Bronchial epithelial cell (primary cell): Measurements from ENCODE around the gene NFKBIB. TPM values are rescaled to one million over a fixed set of nuclear protein-coding genes. Genes with fewer than 3 reads are reported as not detected.
"Not testable (repeated sequence)": the region's sequence is repeated elsewhere in the genome, so short reads cannot be mapped to it uniquely, and the experiment has no call there.

Experiments
- DNase-seq: peaks from one replicate; pipeline ENCODE4 v3.0.0-alpha.2; 2010; ENCODE audit warnings: low read depth
- FAIRE-seq: peaks from 2 replicates; lab custom pipeline; 2011; peaks lifted over from hg19 to GRCh38; lab: Jason Lieb, UNC
- H3K27me3 ChIP-seq: 2 replicates; pipeline ENCODE4 v1.5.1; 2011; ENCODE audit warnings: low read length; ENCODE audit not compliant: control insufficient read depth, insufficient read depth
- H3K36me3 ChIP-seq: 2 replicates; pipeline ENCODE4 v1.5.1; 2011; ENCODE audit warnings: low read length; ENCODE audit not compliant: control insufficient read depth, insufficient read depth
- H3K4me3 ChIP-seq: 2 replicates; pipeline ENCODE4 v1.5.1; 2011; ENCODE audit warnings: mild to moderate bottlenecking, low read depth, low read length, control low read depth
- CTCF ChIP-seq: IDR thresholded peaks from 2 replicates; pipeline ENCODE4 v1.5.1; 2011; ENCODE audit warnings: mild to moderate bottlenecking, moderate library complexity, low read length, control low read depth, inconsistent platforms; ENCODE audit not compliant: insufficient read depth, severe bottlenecking
- total RNA-seq: library from RNA; depleted of rRNA; stranded (reverse); fragments of >200 nt; gene quantifications from 2 replicates; pipeline ENCODE4 v1.2.1, GENCODE V29; 2014

Gene NFKBIB
- total RNA-seq, 1 donor from 2014 or later: 23.2 TPM

DNA sequence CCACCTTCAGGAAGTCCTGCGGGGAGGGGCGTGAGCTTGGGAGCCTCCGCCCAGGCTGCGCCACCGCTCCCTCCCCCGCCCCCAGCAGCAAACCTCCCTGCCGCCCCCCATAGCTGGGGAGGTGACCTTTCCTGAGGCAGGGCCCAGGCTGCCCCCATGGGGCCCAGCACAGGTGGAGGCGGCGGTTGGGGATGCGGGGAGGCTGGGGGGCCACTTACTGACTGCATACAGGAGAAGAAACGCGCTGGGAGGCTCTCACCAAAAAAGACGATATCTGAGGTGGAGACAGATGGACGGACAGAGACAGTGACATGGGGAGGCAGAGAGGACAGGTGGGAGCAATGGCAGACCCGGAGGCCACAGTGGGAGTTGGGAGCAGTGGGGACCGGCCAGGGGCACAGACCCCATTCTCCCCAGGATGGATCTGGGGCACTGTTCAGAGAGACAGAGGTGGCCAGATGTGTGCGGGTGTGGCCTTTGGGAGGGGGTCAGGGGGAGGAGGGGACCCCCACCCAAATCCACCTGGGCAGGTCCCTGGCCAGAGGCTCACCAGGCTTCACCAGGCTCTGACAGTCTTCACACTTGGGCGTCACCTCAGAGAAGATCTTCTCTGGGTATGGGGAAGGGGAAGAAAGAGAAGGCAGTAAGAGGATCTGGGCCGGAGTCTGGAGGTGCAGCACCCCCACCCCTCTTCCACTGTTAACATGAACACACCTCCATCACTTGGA lies 18.7 kb upstream of the NFKBIB start:
- Histone ChIP-seq H3K36me3 (no peaks in the 10 kb centered on the region), H3K27me3 (no peaks in the 10 kb centered on the region), H3K4me3 (no peak overlapping the region)
- DNase-seq: no peak
- no peak for FAIRE-seq
- TF ChIP-seq CTCF: no peak

DNA sequence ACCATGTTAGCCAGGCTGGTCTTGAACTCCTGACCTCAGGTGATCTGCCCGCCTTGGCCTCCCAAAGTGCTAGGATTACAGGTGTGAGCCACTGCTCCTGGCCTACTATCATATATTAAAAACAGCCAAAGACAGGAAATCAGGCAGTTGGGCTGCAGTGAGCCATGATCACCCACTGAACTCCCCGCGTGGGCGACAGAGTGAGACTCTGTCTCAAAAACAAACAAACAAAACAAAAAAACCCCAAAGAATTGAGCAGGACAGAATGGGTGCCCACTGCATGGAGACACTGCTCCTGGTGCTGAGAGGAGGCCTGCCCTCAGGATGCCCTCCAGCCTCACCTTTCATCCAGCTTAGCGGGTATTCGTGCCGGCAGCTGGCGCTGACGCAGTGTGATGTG lies 16.5 kb upstream of the NFKBIB start:
- H3K36me3 ChIP-seq: no peaks in the 10 kb centered on the region
- no peak for DNase-seq
- no peak for FAIRE-seq
- H3K27me3 ChIP-seq: no peaks in the 10 kb centered on the region
- no peak overlapping the region for H3K4me3 ChIP-seq
- TF ChIP-seq CTCF: no peak

DNA sequence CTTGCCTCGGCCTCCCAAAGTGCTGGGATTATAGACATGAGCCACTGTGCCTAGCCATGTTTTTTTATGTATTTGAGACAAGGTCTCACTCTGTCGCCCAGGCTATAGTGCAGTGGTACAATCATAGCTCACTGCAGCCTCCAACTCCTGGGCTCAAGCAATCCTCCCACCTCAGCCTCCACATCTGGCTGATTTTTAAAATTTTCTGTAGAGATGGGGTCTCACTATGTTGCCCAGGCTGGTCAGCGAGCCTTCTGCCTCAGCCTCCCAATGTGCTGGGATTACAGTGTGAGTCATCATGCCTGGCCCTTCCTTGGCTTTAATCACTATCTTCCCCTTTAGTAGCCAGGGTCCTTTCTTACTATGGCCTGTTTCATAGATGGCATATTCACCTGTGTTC lies 15.1 kb upstream of the NFKBIB start:
- H3K27me3 ChIP-seq, FAIRE-seq, DNase-seq, H3K4me3 ChIP-seq, H3K36me3 ChIP-seq: not testable (repeated sequence)

GRCh38 chr19:38888876-38889275 lies 10.9 kb upstream of the NFKBIB start:
- H3K4me3 ChIP-seq: no peak overlapping the region
- FAIRE-seq (no peak), DNase-seq (no peak)
- TF ChIP-seq CTCF: no peak
- H3K36me3 ChIP-seq: peaks cover 13% of the 10 kb centered on the region
- H3K27me3 ChIP-seq: no peaks in the 10 kb centered on the region

DNA sequence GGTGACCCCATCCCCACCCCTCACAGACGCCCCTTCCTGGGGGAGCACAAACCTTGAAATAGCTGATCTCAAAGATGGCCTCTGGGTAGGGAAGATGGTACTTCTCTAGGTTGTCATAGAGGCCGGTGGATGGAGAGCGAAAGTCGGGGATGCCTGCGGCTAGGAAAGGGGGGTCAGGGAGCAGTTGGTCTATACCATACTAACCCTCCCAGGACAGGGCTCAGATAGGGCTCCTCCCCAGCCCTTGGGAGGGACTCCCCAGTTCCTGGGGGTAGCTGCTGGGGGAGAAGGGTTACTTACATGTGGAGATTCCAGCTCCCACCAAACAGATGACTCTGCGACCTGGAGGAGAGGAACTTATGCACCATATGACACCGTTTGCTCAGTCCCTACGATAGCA lies 10.0 kb upstream of the NFKBIB start:
- no peak for TF ChIP-seq CTCF
- peaks cover 13% of the 10 kb centered on the region for H3K36me3 ChIP-seq
- no peak overlapping the region for H3K4me3 ChIP-seq
- DNase-seq (no peak), FAIRE-seq (no peak)
- H3K27me3 ChIP-seq: no peaks in the 10 kb centered on the region

- FAIRE-seq (no peak), DNase-seq (no peak)
- Histone ChIP-seq H3K27me3 (no peaks in the 10 kb centered on the region), H3K4me3 (no peak overlapping the region), H3K36me3 (peaks cover 13% of the 10 kb centered on the region)
- no peak for TF ChIP-seq CTCF
These were observed 9.1 kb upstream of the NFKBIB start for GRCh38 chr19:38890686-38891085.
